Measurements from ENCODE around the gene MLLT3. TPM values are rescaled to one million over a fixed set of nuclear protein-coding genes. Genes with fewer than 3 reads are reported as not detected.

Gene MLLT3
- total and polyA plus RNA-seq, 2 of the 8 experiments (the other 6 are each of a cell fraction or from before 2014, with no cell fraction given) = 5.9 to 9.6 TPM

DNA sequence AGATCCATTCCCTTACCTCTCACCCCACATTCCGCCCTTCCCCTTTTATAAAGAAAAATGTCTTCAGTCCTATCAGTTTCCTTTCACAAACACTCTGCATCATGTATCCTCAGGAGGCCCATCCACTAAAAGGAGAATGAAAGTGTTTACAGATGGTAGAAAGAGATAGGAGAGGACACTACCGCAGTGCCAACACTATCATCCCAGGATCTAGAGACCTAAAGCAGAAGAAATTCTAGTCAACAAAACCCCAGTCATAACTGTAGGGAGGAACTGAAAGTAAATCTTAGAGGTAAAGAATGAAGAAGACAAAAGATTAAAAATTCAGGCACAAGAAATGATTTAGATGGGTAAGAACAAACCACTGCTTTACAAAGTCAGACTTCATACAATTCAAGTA is 114.1 kb downstream of the MLLT3 start (continued):
- TF ChIP-seq RXRA (IDR thresholded peaks at IDR 0.05; ENCODE audit: insufficient read depth, low read depth, low read length) = no peak
- no peak for TF ChIP-seq SP2 (IDR thresholded peaks at IDR 0.05; ENCODE audit: low read length)
- TF ChIP-seq, protein P1, sequence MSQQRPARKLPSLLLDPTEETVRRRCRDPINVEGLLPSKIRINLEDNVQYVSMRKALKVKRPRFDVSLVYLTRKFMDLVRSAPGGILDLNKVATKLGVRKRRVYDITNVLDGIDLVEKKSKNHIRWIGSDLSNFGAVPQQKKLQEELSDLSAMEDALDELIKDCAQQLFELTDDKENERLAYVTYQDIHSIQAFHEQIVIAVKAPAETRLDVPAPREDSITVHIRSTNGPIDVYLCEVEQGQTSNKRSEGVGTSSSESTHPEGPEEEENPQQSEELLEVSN (IDR thresholded peaks at IDR 0.05) = no peak
- TF ChIP-seq TEAD4 (IDR thresholded peaks at IDR 0.05; ENCODE audit: low read depth, low read length) = no peak
- no peak for TF ChIP-seq CREB1 (IDR thresholded peaks at IDR 0.05)

Measured in H1 (cell line).